ENCODE data around the gene FSTL5. TPM values are rescaled to one million over a fixed set of nuclear protein-coding genes. Genes with fewer than 3 reads are reported as not detected.

Gene FSTL5
- polyA plus RNA-seq, 4 donors = 0.74 to 3.1 (median 2.5) TPM

DNA sequence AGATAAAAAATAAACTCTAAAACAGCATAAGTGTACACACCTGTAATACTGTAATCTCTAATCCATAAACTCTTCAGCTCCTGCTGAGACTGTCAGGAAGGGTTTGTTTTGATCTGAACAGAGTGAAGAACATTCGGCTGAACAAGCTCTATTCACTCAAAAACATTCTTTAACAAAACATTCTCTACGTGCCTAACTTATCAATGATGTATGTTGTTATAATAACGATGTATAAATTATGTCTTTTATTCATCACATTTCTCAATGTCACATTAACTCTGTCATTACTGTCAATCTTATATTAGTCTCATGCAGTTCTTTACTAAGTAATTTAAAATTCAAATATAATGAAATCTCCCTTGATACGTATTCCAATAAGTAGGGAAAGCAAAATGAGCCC lies 280.6 kb downstream of the FSTL5 start:
- DNase-seq (ENCODE audit: low read depth in 4 of 4, low spot score in 3 of 4) = no peak

DNA sequence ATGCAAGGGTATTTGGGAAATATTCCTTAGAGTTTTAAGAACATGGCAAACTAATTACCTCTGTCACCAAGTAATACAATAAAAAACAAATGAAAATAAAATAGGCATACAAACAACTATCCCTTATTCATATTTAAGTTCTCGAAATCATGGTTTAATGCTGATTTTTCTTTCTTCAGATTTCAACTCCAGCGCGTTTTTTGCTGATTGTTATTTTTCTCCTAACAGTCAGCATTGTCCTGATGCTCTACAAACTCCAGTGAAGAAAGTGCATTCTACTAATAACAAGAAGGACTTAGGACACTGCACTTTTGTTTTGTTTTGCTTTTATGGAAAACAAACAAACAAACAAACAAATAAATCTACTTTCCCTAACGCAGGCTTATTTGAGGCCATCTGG lies 282.4 kb downstream of the FSTL5 start:
- no peak for DNase-seq (ENCODE audit: low read depth in 4 of 4, low spot score in 3 of 4)

DNA sequence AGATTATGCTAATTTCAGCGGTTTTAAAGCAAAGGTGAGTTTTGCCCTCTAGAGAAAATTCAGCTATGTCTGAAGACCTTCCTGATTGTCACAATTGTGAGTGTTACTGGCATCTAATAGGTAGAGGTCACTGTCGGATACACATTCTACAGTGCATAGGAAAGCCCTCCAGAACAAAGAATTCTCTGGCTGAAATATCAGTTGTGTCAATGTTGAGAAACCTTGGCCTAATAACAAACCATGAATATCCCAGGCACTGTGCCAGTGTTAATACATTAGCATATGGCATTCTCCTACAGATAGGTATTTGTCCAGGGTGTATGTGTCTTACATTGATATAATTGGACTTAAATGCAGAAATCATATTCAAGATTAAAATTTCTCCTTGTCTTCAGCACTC lies 294.3 kb downstream of the FSTL5 start:
- no peak for DNase-seq (ENCODE audit: low read depth in 4 of 4, low spot score in 3 of 4)

DNA sequence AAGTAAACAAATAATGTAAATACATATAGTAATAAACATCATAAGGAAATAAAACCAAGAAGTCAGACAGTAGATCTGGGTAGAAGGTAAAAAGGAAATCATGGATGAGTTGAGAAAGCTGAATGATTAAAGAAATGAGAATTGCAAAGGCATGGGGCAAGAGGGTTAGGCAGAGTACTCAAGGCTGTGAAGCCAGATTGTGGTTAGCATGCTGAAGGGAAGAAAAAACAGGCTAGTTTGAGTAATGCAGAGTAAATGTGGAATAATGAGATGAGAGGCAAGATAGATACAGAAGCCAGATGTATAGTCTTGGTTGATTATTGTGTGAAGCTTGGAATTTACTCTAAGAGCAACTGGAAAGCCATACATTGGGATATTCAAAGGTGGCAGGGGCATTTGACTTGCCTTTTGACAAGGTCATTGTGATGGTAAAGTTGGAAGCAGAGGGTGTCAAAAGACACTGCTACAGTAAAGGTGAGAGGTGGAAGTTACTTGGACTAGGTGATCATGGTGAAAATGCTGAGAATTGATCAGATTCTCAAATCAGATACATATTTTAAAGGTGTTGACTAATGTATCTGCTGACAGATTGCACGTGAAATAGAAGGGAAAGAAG lies 307.0 kb downstream of the FSTL5 start:
- DNase-seq (ENCODE audit: low read depth in 4 of 4, low spot score in 3 of 4) = no peak

DNA sequence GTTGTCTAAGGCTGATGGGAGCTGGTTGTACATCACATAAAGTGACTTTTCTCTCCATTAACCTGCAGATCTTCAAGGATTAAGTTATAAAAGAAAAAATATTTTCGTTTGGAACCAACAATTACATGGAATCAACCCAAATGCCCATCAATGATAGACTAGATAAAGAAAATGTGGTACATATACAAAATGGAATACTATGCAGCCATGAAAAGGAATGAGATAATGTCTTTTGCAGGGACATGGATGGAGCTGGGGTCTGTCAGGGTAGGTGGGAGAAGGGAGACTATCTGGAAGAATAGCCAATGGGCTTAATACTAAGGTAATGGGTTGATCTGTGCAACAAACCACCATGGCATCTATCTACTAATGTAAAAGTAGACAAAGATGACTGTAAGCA lies 313.2 kb downstream of the FSTL5 start:
- DNase-seq (ENCODE audit: low read depth in 4 of 4, low spot score in 3 of 4) = no peak

DNA sequence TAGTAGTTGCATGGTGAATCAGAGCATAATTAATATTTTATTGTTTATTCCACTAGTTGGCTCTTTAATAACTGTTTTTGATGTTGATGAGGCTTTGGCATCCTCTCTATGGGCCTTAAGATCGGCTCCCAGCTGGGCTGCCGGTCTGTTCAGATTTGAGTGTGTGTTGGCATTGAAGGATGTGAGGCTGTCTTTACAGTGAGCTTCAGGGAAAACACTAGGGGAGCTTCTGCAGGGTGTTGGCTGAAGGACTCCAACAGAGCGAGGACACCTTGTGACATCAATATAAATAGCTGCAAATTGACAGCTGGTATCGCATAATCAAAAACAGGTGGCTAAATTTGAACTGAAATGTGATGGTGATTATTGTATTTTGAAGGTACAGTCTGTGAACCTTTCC lies 322.0 kb downstream of the FSTL5 start:
- DNase-seq (ENCODE audit: low read depth in 4 of 4, low spot score in 3 of 4) = no peak

DNA sequence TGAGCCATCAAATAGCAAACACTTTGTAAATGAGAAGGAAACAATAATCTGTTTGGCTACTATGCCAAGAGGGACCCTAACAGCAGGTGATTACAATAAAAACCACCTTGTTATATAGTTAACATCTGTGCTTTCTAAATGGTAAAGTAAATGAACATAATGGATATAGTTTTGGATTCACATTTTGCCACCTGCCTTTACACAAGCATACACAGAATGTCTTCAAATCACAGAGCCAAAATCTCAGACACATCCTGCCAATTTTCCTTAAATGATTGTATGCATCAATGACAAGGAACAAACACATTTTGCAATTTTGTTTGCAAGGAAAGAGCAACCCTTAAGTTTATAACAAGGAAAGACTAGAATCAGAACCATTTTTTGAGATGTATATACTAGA lies 334.2 kb downstream of the FSTL5 start:
- no peak for DNase-seq (ENCODE audit: low read depth in 4 of 4, low spot score in 3 of 4)

DNA sequence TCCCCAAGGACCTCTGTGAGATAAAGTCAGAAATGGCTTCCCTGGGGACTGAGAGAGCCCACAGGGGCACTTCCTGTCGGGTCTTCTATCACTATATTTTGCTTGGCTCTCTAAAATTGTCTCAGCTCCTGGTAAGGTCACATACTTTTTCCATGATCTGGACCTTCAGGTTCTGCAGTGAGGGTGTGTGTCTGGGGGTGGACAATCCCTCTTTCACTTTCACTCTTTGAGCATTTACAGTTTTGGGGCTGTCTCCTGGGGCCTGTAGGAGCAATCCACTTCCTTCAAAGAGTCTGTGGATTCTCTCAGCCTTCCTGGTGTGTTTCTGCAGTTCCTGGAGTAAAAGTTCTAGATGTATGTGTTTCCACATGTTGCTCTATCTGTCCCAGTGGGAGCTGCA lies 335.7 kb downstream of the FSTL5 start:
- DNase-seq (ENCODE audit: low read depth in 4 of 4, low spot score in 3 of 4) = no peak

DNA sequence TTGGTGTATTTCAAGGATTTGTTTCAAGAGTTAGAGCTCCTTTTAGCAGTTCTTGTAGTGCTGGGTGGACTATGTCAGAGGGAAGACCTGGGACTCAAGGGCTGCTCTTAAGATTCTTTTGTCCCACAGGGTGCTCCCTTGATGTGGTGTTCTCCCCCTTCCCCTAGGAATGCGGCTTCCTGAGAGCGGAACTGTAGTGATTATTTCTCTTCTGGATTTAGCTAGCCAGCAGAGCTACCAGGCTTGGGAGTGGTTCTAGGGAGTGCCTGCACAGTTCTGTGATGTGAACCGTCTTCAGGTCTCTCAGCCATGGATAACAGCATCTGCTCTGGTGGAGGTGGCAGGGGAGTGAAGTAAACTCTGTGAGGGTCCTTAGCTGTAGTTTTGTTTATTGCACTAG lies 336.8 kb downstream of the FSTL5 start:
- DNase-seq (ENCODE audit: low read depth in 4 of 4, low spot score in 3 of 4) = no peak

DNA sequence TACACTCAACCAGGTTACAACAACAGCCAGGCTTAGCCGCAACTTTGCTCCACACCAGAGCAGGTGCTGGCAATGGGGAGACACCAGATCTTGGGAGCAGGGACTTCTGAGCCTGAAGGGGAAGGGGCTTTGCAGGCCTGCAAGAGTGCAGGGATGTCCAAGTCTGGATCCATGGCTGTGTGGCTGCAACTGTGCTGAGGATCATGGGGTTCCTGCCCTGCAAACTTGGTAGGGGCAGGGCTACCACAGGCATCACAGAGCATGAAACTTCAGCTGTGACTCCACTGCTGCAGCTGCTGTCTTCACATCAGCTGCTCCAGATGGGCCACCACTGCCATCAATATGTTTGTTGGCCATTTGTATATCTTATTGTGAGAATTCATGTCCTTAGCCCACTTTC lies 340.4 kb downstream of the FSTL5 start:
- DNase-seq (ENCODE audit: low read depth in 4 of 4, low spot score in 3 of 4) = no peak

DNA sequence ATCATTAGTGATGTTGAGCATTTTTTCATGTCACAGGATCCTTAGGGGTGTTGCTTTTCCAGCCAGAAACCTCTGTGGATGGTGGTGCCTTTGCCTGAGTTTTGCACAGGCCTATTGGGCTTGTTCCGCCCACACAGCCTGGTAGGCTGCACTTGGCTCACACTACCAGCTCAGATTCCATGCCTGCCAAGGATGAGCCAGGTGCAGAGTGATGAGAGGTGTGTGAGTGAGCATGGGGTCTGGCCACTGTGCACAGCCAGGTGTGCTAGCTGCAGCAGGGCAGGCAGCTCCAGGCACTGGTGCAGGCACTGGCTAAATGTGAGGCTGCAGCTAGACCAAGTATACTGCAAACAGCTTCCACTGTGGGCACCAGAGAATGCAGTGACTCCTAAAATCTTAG lies 341.6 kb downstream of the FSTL5 start:
- no peak for DNase-seq (ENCODE audit: low read depth in 4 of 4, low spot score in 3 of 4)

DNA sequence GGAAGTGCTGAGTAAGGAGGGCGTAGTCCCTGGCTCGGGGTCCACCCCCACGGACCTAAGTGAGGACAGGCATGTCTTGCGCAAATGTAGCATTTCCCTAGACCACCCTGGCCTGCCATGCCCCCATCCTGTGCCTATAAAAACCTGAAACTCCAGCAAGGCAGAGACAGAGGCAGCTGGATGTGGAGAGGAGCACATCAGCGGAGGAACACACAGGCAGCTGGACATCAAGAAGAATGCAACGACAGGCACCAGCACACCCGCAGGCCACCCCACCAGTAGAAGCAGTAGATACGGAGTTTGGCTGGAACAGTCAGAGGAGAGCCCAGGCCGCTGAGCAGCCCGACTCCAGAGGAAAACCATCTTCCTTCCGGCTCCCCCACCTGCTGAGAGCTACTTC lies 345.9 kb downstream of the FSTL5 start:
- DNase-seq (ENCODE audit: low read depth in 4 of 4, low spot score in 3 of 4) = no peak

DNA sequence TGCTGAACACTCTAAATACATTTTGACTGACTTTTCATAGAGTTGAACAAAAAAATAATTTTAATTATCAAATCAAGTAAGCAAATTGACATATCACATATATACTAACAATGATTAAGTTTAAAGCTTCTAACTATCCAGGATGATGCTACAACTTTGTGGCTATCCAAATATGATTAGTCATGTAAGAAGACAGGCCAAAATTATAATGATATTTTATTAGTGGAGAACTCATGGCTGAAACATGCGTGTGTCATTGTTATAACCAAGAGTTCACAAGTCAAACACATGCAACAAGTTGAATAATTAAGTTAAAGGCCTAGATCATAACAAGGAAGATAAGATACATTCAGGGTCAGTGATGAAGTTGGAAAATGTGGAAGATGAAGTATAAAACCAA lies 346.8 kb downstream of the FSTL5 start:
- no peak for DNase-seq (ENCODE audit: low read depth in 4 of 4, low spot score in 3 of 4)

DNA sequence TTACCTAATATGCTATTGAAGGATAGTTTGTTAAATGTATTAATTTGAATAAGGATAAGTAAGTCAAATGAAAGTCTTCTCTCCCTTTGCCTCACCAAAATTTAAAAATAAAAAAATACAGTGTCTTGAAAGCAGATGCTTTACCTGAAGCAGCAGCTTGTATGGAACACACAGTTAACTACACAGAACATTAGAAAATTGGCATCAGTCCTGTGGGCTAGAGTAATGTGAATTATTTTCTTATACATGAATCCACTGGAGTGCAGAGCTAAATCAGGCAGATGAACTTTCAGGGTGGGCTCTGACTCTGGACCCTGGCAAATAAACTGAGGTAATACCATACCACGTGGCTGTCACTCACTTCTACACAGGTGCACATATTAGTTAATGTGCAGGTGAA lies 348.0 kb downstream of the FSTL5 start:
- no peak for DNase-seq (ENCODE audit: low read depth in 4 of 4, low spot score in 3 of 4)

DNA sequence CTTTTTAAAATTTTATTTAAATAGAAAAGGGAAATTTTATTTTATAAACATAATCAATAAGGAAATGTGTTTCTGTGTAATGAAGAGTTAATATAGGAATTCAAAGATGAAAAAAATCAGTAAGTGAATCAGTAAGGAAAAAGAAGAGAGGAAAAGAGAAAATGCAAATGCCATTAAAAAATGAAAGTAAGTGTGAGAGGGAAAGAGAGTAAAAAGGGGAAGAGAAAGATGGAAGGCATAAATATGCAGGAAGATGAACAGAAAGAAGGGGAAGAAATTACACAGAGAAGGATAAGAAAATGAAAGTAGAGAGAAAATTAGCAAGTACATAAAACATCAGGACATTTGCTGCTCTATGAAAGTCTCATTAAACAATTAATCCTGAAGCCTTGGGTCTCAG lies 349.9 kb downstream of the FSTL5 start:
- DNase-seq (ENCODE audit: low read depth in 4 of 4, low spot score in 3 of 4) = no peak

DNA sequence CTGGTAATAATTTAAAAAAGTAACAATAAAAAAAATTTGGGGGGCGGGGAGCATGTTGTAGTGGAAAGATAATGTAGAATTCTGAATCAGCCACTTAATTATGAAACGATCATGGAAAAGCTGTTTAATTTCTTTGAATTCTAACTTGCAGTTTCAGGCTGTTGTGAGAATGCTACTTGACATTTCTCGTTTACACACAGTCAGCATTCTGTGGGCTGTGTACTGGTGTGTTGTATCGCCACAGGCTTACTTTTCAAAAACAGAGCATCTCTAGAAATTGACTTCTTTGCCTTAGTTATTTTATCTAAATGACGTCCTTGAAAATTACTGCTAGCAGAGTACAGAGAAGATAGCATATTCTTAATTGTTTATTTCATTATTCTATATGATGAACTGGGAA lies 350.4 kb downstream of the FSTL5 start:
- DNase-seq (ENCODE audit: low read depth in 4 of 4, low spot score in 3 of 4) = no peak

DNA sequence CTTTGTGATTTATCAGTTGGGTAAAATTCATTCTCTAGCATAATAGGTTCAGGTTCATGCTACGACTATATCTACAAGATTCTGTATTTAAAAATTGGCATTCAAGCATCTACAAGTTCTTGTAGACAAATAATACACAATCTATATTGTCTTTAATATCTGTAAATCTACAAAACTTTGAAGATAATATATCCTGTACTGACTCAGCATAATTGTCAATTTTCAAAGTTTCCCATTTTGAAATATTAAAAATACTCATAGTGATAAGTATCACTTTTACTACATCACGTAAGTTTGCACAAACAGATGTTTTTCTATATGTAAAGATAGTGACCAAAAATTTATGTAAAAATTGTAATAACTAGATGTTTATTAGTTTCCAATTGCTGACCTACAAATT lies 360.6 kb downstream of the FSTL5 start:
- no peak for DNase-seq (ENCODE audit: low read depth in 4 of 4, low spot score in 3 of 4)

DNA sequence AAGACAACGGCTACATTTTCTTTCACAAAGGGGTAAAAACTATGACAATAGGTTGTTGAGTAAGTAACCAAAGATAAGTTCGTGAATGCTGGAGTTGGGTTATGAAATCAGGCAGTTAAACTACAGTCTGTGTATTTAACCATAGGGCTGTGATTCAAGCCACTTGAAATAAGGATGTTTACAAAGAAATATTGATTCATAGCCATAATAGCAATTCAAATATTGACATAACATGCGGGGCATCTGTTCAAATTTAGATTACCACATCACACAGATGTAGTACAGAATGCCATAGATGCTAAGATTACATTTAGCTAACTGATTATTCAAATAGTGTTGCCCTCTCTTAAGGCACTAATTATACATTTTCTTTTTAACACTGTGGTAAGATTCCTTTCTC lies 364.1 kb downstream of the FSTL5 start:
- no peak for DNase-seq (ENCODE audit: low read depth in 4 of 4, low spot score in 3 of 4)

DNA sequence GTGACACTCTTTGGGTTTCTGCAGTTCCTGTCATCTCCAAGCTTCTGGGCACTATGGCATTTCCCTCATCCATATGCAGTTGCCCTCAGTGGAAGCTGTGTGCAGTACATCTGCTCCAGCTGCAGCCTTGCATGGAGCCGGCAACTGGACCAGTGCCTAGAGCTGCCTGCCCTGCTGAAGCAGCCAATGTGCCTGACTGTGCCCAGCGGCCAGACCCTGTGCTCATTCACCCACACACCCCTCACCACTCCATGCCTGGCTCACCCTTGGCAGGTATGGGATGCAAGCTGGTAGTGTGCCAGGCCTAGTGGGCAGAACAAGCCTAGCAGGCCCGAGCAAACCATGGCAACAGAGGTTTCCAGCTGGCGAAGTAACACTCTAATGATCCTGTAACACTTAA lies 370.8 kb downstream of the FSTL5 start:
- DNase-seq (ENCODE audit: low read depth in 4 of 4, low spot score in 3 of 4) = no peak

DNA sequence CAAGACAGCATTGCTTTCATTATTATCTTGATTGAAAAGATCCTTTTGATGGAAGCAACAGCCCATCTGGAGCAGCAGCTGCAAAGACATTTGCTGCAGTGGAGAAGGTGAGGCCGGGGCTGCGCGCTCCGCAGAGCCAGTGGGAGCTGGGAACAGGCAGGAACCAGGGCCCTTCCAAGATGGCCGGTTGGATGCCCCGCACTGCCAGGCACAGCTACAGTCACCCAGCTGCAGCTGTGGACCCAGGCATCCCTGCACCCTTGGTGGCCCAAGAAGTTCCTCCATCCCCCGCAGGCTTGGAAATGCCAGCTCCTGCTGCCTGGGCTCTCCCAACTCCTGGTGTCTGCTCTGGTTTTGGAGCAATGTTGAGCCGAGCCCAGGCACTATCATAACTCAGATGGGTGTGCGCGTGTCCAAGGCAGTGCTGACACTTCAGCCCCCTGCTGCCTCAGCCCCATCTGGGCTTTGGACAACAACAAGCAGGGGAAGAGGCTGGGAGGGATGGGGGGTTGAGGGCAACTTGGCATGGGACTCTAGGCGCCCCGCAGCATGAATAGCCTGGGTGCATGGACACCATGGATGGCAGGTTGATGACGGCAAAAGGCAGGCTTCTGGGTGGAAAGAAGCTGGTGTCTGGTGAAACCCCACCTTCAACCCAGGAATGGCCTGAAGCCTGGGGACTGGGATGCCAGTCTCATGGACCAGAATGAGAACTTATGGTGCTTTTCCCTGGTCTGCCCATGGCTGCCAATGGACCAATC lies 371.8 kb downstream of the FSTL5 start:
- DNase-seq (ENCODE audit: low read depth in 4 of 4, low spot score in 3 of 4) = no peak

DNA sequence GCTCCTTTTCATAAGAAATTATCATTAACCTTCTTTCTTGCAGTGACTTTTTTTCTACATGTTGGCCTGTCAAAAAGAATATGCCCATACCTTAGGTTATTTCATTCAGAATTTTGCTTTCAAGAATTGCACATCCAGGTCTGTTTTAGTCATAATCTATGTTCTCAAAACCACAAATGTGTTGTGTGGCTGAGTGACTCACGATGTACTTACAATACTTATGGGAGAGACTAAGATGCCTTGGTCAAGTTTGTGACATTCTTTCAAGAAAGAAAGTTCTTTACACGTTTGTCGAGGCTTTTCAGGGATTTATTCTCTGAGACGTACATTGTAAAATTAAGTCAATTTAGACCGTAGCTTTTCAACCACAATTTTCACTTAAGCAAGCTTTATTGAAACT lies 396.7 kb downstream of the FSTL5 start:
- DNase-seq (ENCODE audit: low read depth in 4 of 4, low spot score in 3 of 4) = no peak

DNA sequence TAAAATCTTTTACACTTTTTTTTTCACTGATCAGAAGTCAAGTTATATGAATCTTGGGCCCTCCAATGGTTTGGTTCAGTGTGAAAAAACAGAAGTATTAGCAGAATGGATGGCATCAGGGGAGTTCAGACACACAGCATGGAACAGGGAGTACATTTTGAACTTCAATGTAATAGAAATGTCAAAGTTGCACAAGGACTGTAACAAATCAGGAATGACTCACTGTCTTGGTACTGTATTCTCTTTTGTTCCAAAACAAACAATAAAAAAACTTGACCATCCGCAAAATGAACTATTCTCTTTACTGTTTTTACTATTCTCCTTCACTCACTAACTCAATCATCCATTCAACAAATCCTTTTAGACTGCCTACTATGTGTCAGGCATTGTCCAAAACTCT lies 401.0 kb downstream of the FSTL5 start:
- DNase-seq (ENCODE audit: low read depth in 4 of 4, low spot score in 3 of 4) = no peak

DNA sequence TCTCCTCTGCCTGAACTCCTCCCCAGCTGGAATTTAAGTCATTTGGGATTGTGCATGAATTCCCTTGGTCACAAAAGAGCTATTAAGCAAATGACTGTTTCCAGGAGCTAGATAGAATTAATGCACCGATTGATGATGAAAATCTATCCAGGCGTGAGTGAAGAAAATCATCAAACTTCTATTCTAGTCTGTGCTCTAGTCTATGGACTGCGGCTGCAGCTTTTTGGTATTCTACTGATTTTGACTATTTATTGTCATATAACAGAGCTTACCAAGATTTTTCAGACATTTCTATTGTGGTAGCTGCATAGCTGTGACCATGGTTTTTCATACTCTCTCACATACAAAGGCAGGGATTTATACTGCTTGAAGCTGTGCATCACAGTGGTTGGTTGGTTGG lies 403.8 kb downstream of the FSTL5 start:
- no peak for DNase-seq (ENCODE audit: low read depth in 4 of 4, low spot score in 3 of 4)

Data from left renal pelvis (tissue), 4 donors.